Naive thymus-derived CD4-positive, alpha-beta T cell (primary cell): Measurements from ENCODE around the gene MARCO. TPM values are rescaled to one million over a fixed set of nuclear protein-coding genes. Genes with fewer than 3 reads are reported as not detected.
A peak's percentile ranks its signal among the peaks of the same experiment; 100 is the strongest.

Experiments used
- ATAC-seq: fragments of 150-1000 bp; cut with Tn5 transposase; 2 replicates; pipeline ENCODE4 v1.10.0; 2021; ENCODE audit warnings: mild to moderate bottlenecking, moderate library complexity
- CTCF ChIA-PET: fragments of 350-600 bp; sonication (Branson Sonifier 250); formaldehyde crosslinking; loops from one replicate; lab custom pipeline; 2021; ENCODE audit warnings: antibody characterized with exemption; lab: Charles Lee
- POLR2A ChIA-PET: fragments of 350-600 bp; sonication (Branson Sonifier 250); formaldehyde crosslinking; loops from one replicate; lab custom pipeline; 2021; ENCODE audit warnings: antibody characterized with exemption, inconsistent platforms; lab: Charles Lee
- DNase-seq, 9 donors: peaks; one replicate each; pipeline versions ENCODE4 v3.0.0 to v3.0.0-alpha.2; 2020 to 2022; ENCODE audit warnings: mixed read lengths in 1 of 9
- H3K27ac ChIP-seq: one replicate; pipeline ENCODE4 v1.7.0; 2013; ENCODE audit warnings: mild to moderate bottlenecking, low read depth, low read length, moderate library complexity
- H3K27me3 ChIP-seq, 2 donors: one replicate each; pipeline ENCODE4 v1.7.0; 2013; ENCODE audit warnings: low read length in 2 of 2, mild to moderate bottlenecking in 2 of 2, moderate library complexity in 2 of 2; ENCODE audit not compliant: control insufficient read depth in 2 of 2, insufficient read depth in 2 of 2
- H3K36me3 ChIP-seq, 3 experiments: 1 replicate in 2 of 3; 2 replicates in 1 of 3; pipeline ENCODE4 v1.7.0; 2013; ENCODE audit warnings: low read length in 3 of 3, mild to moderate bottlenecking in 3 of 3, moderate library complexity in 1 of 3; ENCODE audit not compliant: insufficient read depth in 3 of 3, control insufficient read depth in 2 of 3
- H3K4me1 ChIP-seq, 2 donors: one replicate each; pipeline ENCODE4 v1.7.0; 2013; ENCODE audit warnings: low read length in 2 of 2, mild to moderate bottlenecking in 2 of 2, moderate library complexity in 1 of 2; ENCODE audit not compliant: control insufficient read depth in 2 of 2, insufficient read depth in 2 of 2
- H3K4me3 ChIP-seq: 2 replicates; pipeline ENCODE4 v1.7.0; 2013; ENCODE audit warnings: mild to moderate bottlenecking, low read length
- H3K9me3 ChIP-seq, 3 experiments: 1 replicate in 2 of 3; 2 replicates in 1 of 3; pipeline ENCODE4 v1.7.0; 2013; ENCODE audit warnings: low read length in 3 of 3; ENCODE audit not compliant: control insufficient read depth in 2 of 3
- H3K27ac Mint-ChIP-seq, 9 donors: one replicate each; pipeline ENCODE4 v1.8.0; 2020 to 2022; ENCODE audit warnings: mixed read lengths in 9 of 9, mild to moderate bottlenecking in 8 of 9, moderate library complexity in 5 of 9, inconsistent platforms in 2 of 9
- H3K27me3 Mint-ChIP-seq, 5 donors: one replicate each; pipeline ENCODE4 v1.8.0; 2021 to 2022; ENCODE audit warnings: mixed read lengths in 5 of 5, mild to moderate bottlenecking in 1 of 5
- H3K36me3 Mint-ChIP-seq, 5 donors: one replicate each; pipeline ENCODE4 v1.8.0; 2020 to 2022; ENCODE audit warnings: mixed read lengths in 5 of 5, mild to moderate bottlenecking in 3 of 5, inconsistent platforms in 1 of 5
- H3K4me1 Mint-ChIP-seq, 7 donors: one replicate each; pipeline ENCODE4 v1.8.0; 2020 to 2022; ENCODE audit warnings: mixed read lengths in 7 of 7, mild to moderate bottlenecking in 3 of 7, inconsistent platforms in 1 of 7
- H3K4me3 Mint-ChIP-seq, 10 donors: one replicate each; pipeline ENCODE4 v1.8.0; 2020 to 2022; ENCODE audit warnings: mild to moderate bottlenecking in 10 of 10, mixed read lengths in 10 of 10, moderate library complexity in 6 of 10, inconsistent platforms in 2 of 10
- H3K9me3 Mint-ChIP-seq, 11 donors: one replicate each; pipeline ENCODE4 v1.8.0; 2020 to 2022; ENCODE audit warnings: mixed read lengths in 11 of 11, mild to moderate bottlenecking in 4 of 11, inconsistent platforms in 1 of 11, moderate library complexity in 1 of 11
- intact Hi-C, 2 donors: fragments of 100-400 bp; cut with micrococcal nuclease; formaldehyde crosslinking; loops; one replicate each; pipeline ENCODE4 v1.15.1; 2023
- polyA plus RNA-seq, 2 donors: library from polyadenylated mRNA; unstranded; fragments of 300-500 nt; fragmentation: Illumina TruSeq; gene quantifications; one replicate each; pipeline ENCODE4 v1.2.3, GENCODE V29; 2021
- total RNA-seq, 6 experiments: library from RNA in 5 of 6; stranded (reverse) in 5 of 6; gene quantifications; 1 replicate in 5 of 6; 2 replicates in 1 of 6; pipeline ENCODE4 v1.2.3 and lab custom pipeline; 2021 to 2026

MARCO gene
- total and polyA plus RNA-seq, 7 experiments from 2014 or later, result 0.48 to 2.6 TPM; not detected in 5

GRCh38 chr2:118913803-118914645 lies 28.0 kb upstream of the MARCO start:
- CTCF ChIA-PET, result no interaction called here

DNA sequence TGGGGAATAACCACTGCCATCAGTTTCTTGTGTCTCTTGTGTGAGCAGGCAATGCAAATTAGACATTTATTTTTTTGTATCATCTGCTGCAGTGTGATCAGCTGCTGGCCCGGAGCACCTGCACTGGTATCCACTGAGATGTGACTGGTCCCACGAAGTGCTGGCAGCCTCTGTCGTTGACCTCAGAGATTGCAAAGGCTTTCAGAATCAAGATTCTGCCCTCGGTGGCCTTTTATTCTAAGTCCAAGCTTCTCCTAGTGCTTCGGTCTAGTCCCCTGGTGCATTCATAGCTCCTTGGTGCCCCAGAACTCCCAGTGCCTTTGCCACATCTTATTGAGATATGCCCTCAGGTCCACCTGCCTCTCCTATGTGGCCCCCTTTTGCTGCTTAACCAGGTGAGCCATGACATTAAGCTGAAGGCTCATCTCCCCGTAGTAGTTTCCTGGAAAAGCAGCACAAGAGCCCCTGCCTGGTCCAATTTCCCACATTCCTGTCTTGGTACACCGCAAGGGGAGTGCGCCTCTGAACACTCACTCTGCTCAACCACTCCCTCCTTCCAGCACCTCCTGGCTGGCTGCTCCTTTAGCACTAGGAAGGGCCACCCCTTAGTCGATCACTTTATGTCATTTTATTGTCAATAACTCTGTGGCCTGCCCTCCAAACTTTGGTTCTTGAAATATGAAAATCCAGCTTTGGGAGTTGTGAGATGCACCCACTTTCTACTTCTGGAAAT lies 27.1 kb upstream of the MARCO start:
- DNase-seq, result no peak
- H3K9me3 Mint-ChIP-seq, result peaks cover 0 to 5% (median 0%) of the 10 kb centered on the region in 11 donors
- Histone ChIP-seq H3K27ac (no peak overlapping the region), H3K9me3 (no peaks in the 10 kb centered on the region), H3K36me3 (no peaks in the 10 kb centered on the region), H3K27me3 (no peaks in the 10 kb centered on the region), H3K4me3 (no peak overlapping the region), H3K4me1 (no peaks in the 10 kb centered on the region)
- no peak overlapping the region for H3K27ac Mint-ChIP-seq
- no peak for ATAC-seq
- no peaks in the 10 kb centered on the region for H3K4me1 Mint-ChIP-seq
- peaks cover 0 to 6% (median 0%) of the 10 kb centered on the region in 5 donors for H3K27me3 Mint-ChIP-seq
- no peak overlapping the region for H3K4me3 Mint-ChIP-seq
- ChIA-PET CTCF (no interaction called here), POLR2A (no interaction called here)
- intact Hi-C loops, result no loop called here
- H3K36me3 Mint-ChIP-seq, result no peaks in the 10 kb centered on the region

More at GRCh38 chr2:118913803-118914645, 28.0 kb upstream of the MARCO start:
- POLR2A ChIA-PET, result no interaction called here
- DNase-seq (no peak), ATAC-seq (peak; percentile 51)
- Mint-ChIP-seq H3K27ac (no peak overlapping the region), H3K4me3 (no peak overlapping the region), H3K27me3 (peaks cover 0 to 6% (median 0%) of the 10 kb centered on the region in 5 donors), H3K4me1 (no peaks in the 10 kb centered on the region), H3K36me3 (no peaks in the 10 kb centered on the region), H3K9me3 (peaks cover 0 to 5% (median 0%) of the 10 kb centered on the region in 11 donors)
- H3K4me3 ChIP-seq, result no peak overlapping the region
- H3K4me1 ChIP-seq, result no peaks in the 10 kb centered on the region
- intact Hi-C loops, result no loop called here
- no peaks in the 10 kb centered on the region for H3K27me3 ChIP-seq
- H3K36me3 ChIP-seq, result no peaks in the 10 kb centered on the region
- no peaks in the 10 kb centered on the region for H3K9me3 ChIP-seq
- H3K27ac ChIP-seq, result no peak overlapping the region

- intact Hi-C loops, result no loop called here
- no peaks in the 10 kb centered on the region for H3K36me3 Mint-ChIP-seq
- no peak overlapping the region for H3K4me3 Mint-ChIP-seq
- Histone ChIP-seq H3K4me3 (no peak overlapping the region), H3K4me1 (no peaks in the 10 kb centered on the region), H3K36me3 (no peaks in the 10 kb centered on the region), H3K27ac (no peak overlapping the region), H3K27me3 (no peaks in the 10 kb centered on the region), H3K9me3 (no peaks in the 10 kb centered on the region)
- peaks cover 0 to 6% (median 2%) of the 10 kb centered on the region in 7 donors for H3K4me1 Mint-ChIP-seq
- no peaks in the 10 kb centered on the region for H3K9me3 Mint-ChIP-seq
- H3K27me3 Mint-ChIP-seq, result peaks cover 0 to 15% (median 0%) of the 10 kb centered on the region in 5 donors
- DNase-seq (no peak), ATAC-seq (no peak)
- H3K27ac Mint-ChIP-seq, result no peak overlapping the region
- POLR2A ChIA-PET, result no interaction called here
- CTCF ChIA-PET, result no interaction called here
Observed at GRCh38 chr2:118918017-118918416, 24.0 kb upstream of the MARCO start.

- ChIA-PET CTCF (interaction anchor here (1.3 kb wide), 1 partner anchor 15 kb away, joined by 4 read pairs; no protein-coding TSS in a partner anchor), POLR2A (no interaction called here)
- no peaks in the 10 kb centered on the region for H3K36me3 ChIP-seq
Observed at GRCh38 chr2:118921646-118922045, 20.3 kb upstream of the MARCO start.

DNA sequence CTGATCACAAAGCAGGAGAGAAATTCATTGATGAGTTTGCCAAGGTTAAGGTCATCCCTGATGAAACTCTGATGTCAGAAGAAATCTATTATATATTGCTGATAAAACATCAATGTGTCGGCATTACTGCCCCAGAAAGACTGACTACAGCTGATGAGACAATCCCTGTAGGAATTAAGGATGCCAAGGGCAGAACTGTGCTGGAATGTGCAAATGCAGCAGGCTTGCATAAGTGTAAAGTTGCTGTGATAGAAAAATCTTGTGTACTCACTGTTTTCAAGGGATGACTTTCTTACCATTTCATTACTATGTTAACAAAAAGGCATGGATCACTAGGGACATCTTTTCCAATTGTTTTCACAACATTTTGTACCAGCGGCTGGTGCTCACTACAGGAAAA lies 19.7 kb upstream of the MARCO start:
- DNase-seq (no peak), ATAC-seq (no peak)
- Histone ChIP-seq H3K9me3 (no peaks in the 10 kb centered on the region), H3K4me1 (no peaks in the 10 kb centered on the region), H3K27me3 (no peaks in the 10 kb centered on the region), H3K27ac (no peak overlapping the region), H3K4me3 (no peak overlapping the region), H3K36me3 (no peaks in the 10 kb centered on the region)
- Mint-ChIP-seq H3K27ac (no peak overlapping the region), H3K36me3 (no peaks in the 10 kb centered on the region), H3K27me3 (peaks cover 0 to 29% (median 0%) of the 10 kb centered on the region in 5 donors), H3K4me3 (no peak overlapping the region), H3K4me1 (peaks cover 0 to 6% (median 4%) of the 10 kb centered on the region in 7 donors), H3K9me3 (no peaks in the 10 kb centered on the region)
- intact Hi-C loops, result no loop called here
- POLR2A ChIA-PET, result no interaction called here
- CTCF ChIA-PET, result interaction anchor here (1.3 kb wide), 1 partner anchor 14 kb away, joined by 4 read pairs; no protein-coding TSS in a partner anchor

More at GRCh38 chr2:118921646-118922045, 20.3 kb upstream of the MARCO start:
- Mint-ChIP-seq H3K36me3 (no peaks in the 10 kb centered on the region), H3K4me3 (no peak overlapping the region), H3K4me1 (peaks cover 0 to 6% (median 4%) of the 10 kb centered on the region in 7 donors), H3K27ac (no peak overlapping the region), H3K27me3 (peaks cover 0 to 29% (median 0%) of the 10 kb centered on the region in 5 donors), H3K9me3 (no peaks in the 10 kb centered on the region)
- H3K27ac ChIP-seq, result no peak overlapping the region
- H3K9me3 ChIP-seq, result no peaks in the 10 kb centered on the region
- no peaks in the 10 kb centered on the region for H3K27me3 ChIP-seq
- intact Hi-C loops, result no loop called here
- H3K4me3 ChIP-seq, result no peak overlapping the region
- DNase-seq (no peak), ATAC-seq (no peak)
- no peaks in the 10 kb centered on the region for H3K4me1 ChIP-seq

DNA sequence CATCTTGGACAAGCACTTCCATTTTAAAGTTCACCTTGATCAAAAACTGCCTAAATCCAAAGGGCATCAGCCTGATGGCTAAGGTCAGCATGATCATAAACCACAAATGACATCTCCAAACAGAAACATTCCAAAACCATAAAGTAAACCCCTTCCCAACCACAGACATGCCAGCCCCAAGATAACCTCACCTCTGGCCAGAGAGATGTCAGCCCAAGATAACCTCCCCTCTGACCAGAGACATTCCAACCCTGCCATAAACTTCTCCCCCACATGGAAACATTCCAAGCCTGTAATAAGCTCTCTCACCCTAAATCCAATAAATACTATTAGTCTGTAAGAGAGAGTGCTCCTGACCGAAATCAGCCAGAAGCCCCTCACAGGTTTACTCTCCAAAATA lies 18.6 kb upstream of the MARCO start:
- POLR2A ChIA-PET, result no interaction called here
- Histone ChIP-seq H3K27me3 (no peaks in the 10 kb centered on the region), H3K4me3 (no peak overlapping the region), H3K36me3 (no peaks in the 10 kb centered on the region), H3K4me1 (no peaks in the 10 kb centered on the region), H3K27ac (no peak overlapping the region), H3K9me3 (no peaks in the 10 kb centered on the region)
- no peak overlapping the region for H3K27ac Mint-ChIP-seq
- H3K9me3 Mint-ChIP-seq, result no peaks in the 10 kb centered on the region
- H3K4me3 Mint-ChIP-seq, result no peak overlapping the region
- ATAC-seq (no peak), DNase-seq (no peak)
- intact Hi-C loops, result no loop called here
- peaks cover 0 to 23% (median 0%) of the 10 kb centered on the region in 5 donors for H3K27me3 Mint-ChIP-seq
- CTCF ChIA-PET, result interaction anchor here (0.7 kb wide), 1 partner anchor 1281 kb away, joined by 3 read pairs; no protein-coding TSS in a partner anchor
- no peaks in the 10 kb centered on the region for H3K36me3 Mint-ChIP-seq
- peaks cover 0 to 6% (median 4%) of the 10 kb centered on the region in 7 donors for H3K4me1 Mint-ChIP-seq
